Measurements from ENCODE around the gene GIMD1. TPM values are rescaled to one million over a fixed set of nuclear protein-coding genes. Genes with fewer than 3 reads are reported as not detected.

GIMD1 gene
- total and polyA plus RNA-seq, 2 donors from 2014 or later, result not detected

DNA sequence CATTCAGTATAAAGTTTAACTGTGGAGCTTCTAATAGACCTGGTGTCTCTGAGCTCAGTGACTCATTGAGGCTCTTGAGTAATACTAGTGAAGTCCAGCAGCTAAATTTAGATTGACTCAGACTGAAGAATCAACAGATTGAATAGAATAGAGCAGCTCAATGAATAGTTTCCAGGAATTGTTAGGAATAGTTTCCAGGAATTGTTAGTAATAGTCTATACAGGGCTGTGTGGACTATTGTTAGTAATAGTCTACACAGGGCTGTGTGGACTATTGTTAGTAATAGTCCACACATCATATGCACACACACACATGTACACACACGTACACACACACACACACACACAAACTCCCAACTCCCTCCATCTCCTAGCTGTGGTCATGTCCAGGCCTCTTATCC, 3.0 kb downstream of the GIMD1 start:
- H3K27me3 ChIP-seq (ENCODE audit: control insufficient read depth, insufficient read depth, low read length), result no peaks in the 10 kb centered on the region
- H3K27ac ChIP-seq (ENCODE audit: low read depth in 2 of 2, low read length in 2 of 2), result no peak overlapping the region
- DNase-seq (no peak), FAIRE-seq (no peak)
- H3K36me3 ChIP-seq (ENCODE audit: control insufficient read depth in 2 of 3, insufficient read depth in 3 of 3, low read length in 3 of 3), result no peaks in the 10 kb centered on the region
- TF ChIP-seq, protein P1, sequence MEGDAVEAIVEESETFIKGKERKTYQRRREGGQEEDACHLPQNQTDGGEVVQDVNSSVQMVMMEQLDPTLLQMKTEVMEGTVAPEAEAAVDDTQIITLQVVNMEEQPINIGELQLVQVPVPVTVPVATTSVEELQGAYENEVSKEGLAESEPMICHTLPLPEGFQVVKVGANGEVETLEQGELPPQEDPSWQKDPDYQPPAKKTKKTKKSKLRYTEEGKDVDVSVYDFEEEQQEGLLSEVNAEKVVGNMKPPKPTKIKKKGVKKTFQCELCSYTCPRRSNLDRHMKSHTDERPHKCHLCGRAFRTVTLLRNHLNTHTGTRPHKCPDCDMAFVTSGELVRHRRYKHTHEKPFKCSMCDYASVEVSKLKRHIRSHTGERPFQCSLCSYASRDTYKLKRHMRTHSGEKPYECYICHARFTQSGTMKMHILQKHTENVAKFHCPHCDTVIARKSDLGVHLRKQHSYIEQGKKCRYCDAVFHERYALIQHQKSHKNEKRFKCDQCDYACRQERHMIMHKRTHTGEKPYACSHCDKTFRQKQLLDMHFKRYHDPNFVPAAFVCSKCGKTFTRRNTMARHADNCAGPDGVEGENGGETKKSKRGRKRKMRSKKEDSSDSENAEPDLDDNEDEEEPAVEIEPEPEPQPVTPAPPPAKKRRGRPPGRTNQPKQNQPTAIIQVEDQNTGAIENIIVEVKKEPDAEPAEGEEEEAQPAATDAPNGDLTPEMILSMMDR (IDR thresholded peaks at IDR 0.05; ENCODE audit: borderline replicate concordance, extremely low read depth, insufficient read depth), result no peak
- H3K9ac ChIP-seq (ENCODE audit: low read length in 3 of 3), result no peak overlapping the region
- no peaks in the 10 kb centered on the region for H3K4me1 ChIP-seq (ENCODE audit: control insufficient read depth in 2 of 3, insufficient read depth in 2 of 3, low read depth in 1 of 3, low read length in 3 of 3)
- intact Hi-C loops (cut with DNase I), result no loop called here
- H3K4me3 ChIP-seq (ENCODE audit: low read length in 3 of 3), result no peak overlapping the region
- H3K9me3 ChIP-seq (ENCODE audit: control insufficient read depth in 2 of 3, insufficient read depth in 1 of 3, low read length in 3 of 3), result no peaks in the 10 kb centered on the region

GRCh38 chr4:106364282-106364681, 4.3 kb downstream of the GIMD1 start:
- Histone ChIP-seq H3K4me1 (ENCODE audit: control insufficient read depth in 2 of 3, insufficient read depth in 2 of 3, low read depth in 1 of 3, low read length in 3 of 3) (no peaks in the 10 kb centered on the region), H3K27me3 (ENCODE audit: control insufficient read depth, insufficient read depth, low read length) (no peaks in the 10 kb centered on the region), H3K9ac (ENCODE audit: low read length in 3 of 3) (no peak overlapping the region), H3K4me3 (ENCODE audit: low read length in 3 of 3) (no peak overlapping the region), H3K27ac (ENCODE audit: low read depth in 2 of 2, low read length in 2 of 2) (no peak overlapping the region), H3K9me3 (ENCODE audit: control insufficient read depth in 2 of 3, insufficient read depth in 1 of 3, low read length in 3 of 3) (no peaks in the 10 kb centered on the region), H3K36me3 (ENCODE audit: control insufficient read depth in 2 of 3, insufficient read depth in 3 of 3, low read length in 3 of 3) (no peaks in the 10 kb centered on the region)
- intact Hi-C loops (cut with DNase I), result no loop called here
- DNase-seq (no peak), FAIRE-seq (no peak)
- TF ChIP-seq, protein P1 (IDR thresholded peaks at IDR 0.05; ENCODE audit: borderline replicate concordance, extremely low read depth, insufficient read depth), result no peak

GRCh38 chr4:106362086-106362825, 6.3 kb downstream of the GIMD1 start:
- Histone ChIP-seq H3K9me3 (ENCODE audit: control insufficient read depth in 2 of 3, insufficient read depth in 1 of 3, low read length in 3 of 3) (no peaks in the 10 kb centered on the region), H3K27me3 (ENCODE audit: control insufficient read depth, insufficient read depth, low read length) (no peaks in the 10 kb centered on the region), H3K36me3 (ENCODE audit: control insufficient read depth in 2 of 3, insufficient read depth in 3 of 3, low read length in 3 of 3) (no peaks in the 10 kb centered on the region), H3K9ac (ENCODE audit: low read length in 3 of 3) (no peak overlapping the region), H3K27ac (ENCODE audit: low read depth in 2 of 2, low read length in 2 of 2) (no peak overlapping the region), H3K4me3 (ENCODE audit: low read length in 3 of 3) (no peak overlapping the region), H3K4me1 (ENCODE audit: control insufficient read depth in 2 of 3, insufficient read depth in 2 of 3, low read depth in 1 of 3, low read length in 3 of 3) (no peaks in the 10 kb centered on the region)
- intact Hi-C loops (cut with DNase I), result no loop called here
- TF ChIP-seq, protein P1 (IDR thresholded peaks at IDR 0.05; ENCODE audit: borderline replicate concordance, extremely low read depth, insufficient read depth), result no peak
- FAIRE-seq (no peak), DNase-seq (no peak)

Data from kidney (tissue), 14 donors.